Endothelial cell of umbilical vein (primary cell): ENCODE measurements around the gene PLAGL1.
"Not testable (repeated sequence)": the region's sequence is repeated elsewhere in the genome, so short reads cannot be mapped to it uniquely, and the experiment has no call there.

Source experiments
- EZH2 ChIP-seq: IDR thresholded peaks from 2 replicates; pipeline ENCODE4 v1.6.1; 2012; ENCODE audit warnings: borderline replicate concordance, low read depth, mild to moderate bottlenecking, moderate library complexity, low read length, inconsistent platforms; ENCODE audit not compliant: severe bottlenecking
- FOS ChIP-seq: IDR thresholded peaks from 2 replicates; pipeline ENCODE4 v1.6.1; 2011; ENCODE audit warnings: mild to moderate bottlenecking, low read length, moderate library complexity, borderline replicate concordance; ENCODE audit not compliant: insufficient read depth
- MYC ChIP-seq: IDR thresholded peaks from one replicate; pipeline ENCODE4 v1.6.1; 2011; ENCODE audit warnings: mild to moderate bottlenecking, low read depth, low read length
- POLR2AphosphoS5 ChIP-seq: IDR thresholded peaks from 2 replicates; pipeline ENCODE4 v1.6.1; 2012; ENCODE audit warnings: low read depth, mild to moderate bottlenecking, control low read depth, low read length, moderate library complexity; ENCODE audit not compliant: insufficient read depth
- TF ChIP-seq, protein P1 (sequence below), 2 donors: IDR thresholded peaks; 1 replicate in 1 of 2; 2 replicates in 1 of 2; pipeline ENCODE4 v1.5.1; 2011; ENCODE audit warnings: low read length in 2 of 2, mild to moderate bottlenecking in 2 of 2, moderate library complexity in 2 of 2, control low read depth in 1 of 2, inconsistent platforms in 1 of 2, low read depth in 1 of 2; ENCODE audit not compliant: insufficient read depth in 1 of 2; ENCODE audit errors: extremely low read depth in 1 of 2

DNA sequence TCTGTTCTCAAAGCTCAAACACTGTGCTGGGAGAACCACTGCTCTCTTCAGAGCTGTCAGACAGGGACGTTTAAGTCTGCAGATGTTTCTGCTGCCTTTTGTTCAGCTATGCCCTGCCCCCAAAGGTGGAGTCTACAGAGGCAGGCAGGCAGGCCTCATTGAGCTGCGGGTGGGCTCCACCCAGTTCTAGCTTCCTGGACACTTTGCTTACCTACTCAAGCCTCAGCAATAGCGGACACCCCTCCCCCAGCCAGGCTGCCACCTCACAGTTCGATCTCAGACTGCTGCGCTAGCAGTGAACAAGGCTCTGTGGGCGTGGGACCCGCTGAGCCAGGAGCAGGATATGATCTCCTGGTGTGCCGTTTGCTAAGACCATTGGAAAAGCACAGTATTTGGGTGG, 38.6 kb upstream of the PLAGL1 start:
- not testable (repeated sequence) for TF ChIP-seq POLR2AphosphoS5, EZH2, FOS, MYC
- TF ChIP-seq, protein P1, sequence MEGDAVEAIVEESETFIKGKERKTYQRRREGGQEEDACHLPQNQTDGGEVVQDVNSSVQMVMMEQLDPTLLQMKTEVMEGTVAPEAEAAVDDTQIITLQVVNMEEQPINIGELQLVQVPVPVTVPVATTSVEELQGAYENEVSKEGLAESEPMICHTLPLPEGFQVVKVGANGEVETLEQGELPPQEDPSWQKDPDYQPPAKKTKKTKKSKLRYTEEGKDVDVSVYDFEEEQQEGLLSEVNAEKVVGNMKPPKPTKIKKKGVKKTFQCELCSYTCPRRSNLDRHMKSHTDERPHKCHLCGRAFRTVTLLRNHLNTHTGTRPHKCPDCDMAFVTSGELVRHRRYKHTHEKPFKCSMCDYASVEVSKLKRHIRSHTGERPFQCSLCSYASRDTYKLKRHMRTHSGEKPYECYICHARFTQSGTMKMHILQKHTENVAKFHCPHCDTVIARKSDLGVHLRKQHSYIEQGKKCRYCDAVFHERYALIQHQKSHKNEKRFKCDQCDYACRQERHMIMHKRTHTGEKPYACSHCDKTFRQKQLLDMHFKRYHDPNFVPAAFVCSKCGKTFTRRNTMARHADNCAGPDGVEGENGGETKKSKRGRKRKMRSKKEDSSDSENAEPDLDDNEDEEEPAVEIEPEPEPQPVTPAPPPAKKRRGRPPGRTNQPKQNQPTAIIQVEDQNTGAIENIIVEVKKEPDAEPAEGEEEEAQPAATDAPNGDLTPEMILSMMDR (IDR thresholded peaks at IDR 0.05; ENCODE audit: extremely low read depth in 1 of 2, insufficient read depth in 1 of 2, low read depth in 1 of 2, low read length in 2 of 2), result not testable (repeated sequence)
